Medulla oblongata (tissue), 1 donor: ENCODE results near the gene AQP5.
A peak's percentile ranks its signal among the peaks of the same experiment; 100 is the strongest.

Experiments
- DNase-seq: peaks from one replicate; pipeline ENCODE4 v3.0.0-alpha.2; 2015; ENCODE audit errors: extremely low spot score

The AQP5 gene

DNA sequence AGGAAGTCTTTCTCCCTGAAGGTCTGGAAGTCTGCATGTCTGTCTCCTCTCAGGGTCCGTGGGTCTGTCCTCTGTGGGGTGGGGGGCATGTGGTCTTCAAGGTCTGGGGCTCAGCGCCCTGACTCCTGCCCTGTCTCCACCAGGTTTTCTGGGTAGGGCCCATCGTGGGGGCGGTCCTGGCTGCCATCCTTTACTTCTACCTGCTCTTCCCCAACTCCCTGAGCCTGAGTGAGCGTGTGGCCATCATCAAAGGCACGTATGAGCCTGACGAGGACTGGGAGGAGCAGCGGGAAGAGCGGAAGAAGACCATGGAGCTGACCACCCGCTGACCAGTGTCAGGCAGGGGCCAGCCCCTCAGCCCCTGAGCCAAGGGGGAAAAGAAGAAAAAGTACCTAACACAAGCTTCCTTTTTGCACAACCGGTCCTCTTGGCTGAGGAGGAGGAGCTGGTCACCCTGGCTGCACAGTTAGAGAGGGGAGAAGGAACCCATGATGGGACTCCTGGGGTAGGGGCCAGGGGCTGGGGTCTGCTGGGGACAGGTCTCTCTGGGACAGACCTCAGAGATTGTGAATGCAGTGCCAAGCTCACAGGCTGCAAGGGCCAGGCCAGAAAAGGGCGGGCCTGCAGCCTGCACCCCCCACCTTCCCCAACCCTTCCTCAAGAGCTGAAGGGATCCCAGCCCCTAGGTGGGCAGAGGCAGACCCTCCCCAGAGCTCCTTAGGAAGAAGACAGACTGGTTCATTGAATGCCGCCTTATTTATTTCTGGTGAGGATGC is 3.4 kb downstream of the AQP5 start:
- DNase-seq = no peak

DNA sequence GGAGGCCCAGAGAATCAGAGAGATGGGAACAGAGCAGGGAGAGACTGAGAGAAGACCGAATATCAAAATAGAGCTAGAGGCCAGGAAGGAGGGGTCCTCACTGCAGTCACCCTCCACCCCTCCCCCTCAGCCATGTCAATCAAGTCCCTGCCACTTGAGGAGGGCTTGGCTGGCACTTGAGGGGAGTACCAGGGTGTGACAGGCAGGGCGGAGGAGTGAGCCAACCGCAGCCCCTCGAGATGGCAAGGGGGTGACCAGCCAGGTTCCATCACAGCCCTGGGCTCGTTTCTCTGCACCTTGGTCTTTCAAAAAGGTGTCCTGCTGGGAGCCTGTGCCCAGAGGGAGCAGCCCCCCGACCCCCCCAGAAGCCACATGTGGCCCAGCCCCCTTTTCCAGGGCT is 4.2 kb downstream of the AQP5 start:
- DNase-seq = no peak

DNA sequence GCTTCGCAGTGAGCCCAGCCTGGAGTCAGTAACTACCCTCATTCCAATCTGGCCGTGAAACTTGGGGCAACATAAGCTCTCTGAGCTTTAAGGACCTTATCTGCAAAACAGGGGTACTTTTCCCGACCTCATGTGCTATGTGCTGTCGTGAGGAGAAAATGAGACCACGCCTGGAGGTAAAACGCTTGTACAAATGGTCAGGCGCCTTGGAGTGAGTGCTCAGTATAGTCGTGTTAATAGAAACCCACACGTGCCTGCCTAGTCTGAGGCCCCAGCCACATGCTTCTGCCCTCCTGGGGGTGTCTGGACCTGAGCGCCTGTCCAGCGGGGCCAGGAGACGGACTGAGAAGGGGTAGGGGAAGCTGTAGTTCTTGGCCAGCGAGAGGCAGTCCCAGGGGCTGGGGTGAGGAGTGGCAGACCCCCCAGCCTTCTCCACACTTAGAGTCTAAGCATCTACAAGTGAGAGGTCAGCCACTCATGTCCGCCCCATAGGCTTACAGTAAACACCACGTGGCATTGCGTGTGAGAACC is 4.9 kb downstream of the AQP5 start:
- DNase-seq = no peak

DNA sequence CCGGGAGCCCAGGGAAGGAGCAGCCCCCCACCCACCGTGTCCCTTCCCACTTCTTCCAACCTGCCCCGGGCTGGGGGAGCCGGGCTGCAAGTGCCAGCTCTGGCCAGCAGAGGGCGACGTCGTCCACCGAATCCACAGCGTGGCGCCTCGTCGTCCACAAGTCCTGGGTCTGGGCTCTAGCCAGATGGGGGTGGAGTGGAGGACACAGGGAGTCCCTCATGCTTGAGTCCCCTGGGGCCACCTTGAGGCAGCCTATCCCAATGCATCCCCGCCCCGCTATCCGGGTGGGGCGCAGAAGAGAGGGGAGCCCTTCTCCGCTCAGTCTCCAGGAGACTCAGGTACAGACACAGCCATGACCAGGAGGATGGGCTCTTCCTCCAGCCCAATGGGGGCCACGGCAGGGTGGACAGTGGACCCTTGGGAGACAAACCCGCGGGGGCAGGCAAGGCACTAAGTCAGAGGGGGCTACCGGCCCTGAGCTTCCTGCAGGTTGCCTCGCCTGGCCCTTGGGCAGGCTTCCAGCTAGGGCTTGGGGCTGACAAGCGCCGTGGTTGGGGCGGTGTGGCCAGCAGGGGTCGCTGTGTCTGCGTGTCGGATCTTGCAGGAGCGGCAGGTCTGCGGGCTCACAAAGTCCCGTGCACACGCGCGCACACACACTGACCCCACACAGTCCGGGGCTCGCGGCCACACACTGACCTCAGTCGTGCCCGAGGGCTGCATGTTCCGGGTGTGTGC is 5.5 kb downstream of the AQP5 start:
- peak; percentile 94 for DNase-seq

DNA sequence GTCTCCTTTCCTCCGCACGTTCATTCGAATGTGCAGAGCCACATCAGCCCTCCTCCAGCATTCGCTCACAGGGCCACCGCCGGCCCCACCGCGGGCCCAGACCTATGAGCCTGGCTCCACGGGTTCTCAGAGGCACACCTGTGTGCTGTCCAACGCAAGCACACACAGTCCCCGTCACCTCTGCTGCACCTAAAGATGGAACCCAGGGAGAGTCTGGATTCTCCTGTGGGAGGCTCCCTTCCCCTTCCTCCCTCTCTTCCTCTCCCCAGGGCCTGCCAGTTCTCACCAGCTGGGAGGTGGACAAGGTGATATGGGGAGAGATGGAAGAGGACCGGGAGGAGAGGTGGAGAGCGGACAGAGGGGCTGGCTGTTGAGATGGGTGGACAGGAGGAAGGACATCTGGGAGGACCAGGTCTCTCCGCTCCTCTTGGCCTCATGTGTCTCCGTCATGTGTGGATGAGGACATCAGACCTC is 6.1 kb downstream of the AQP5 start:
- no peak for DNase-seq

DNA sequence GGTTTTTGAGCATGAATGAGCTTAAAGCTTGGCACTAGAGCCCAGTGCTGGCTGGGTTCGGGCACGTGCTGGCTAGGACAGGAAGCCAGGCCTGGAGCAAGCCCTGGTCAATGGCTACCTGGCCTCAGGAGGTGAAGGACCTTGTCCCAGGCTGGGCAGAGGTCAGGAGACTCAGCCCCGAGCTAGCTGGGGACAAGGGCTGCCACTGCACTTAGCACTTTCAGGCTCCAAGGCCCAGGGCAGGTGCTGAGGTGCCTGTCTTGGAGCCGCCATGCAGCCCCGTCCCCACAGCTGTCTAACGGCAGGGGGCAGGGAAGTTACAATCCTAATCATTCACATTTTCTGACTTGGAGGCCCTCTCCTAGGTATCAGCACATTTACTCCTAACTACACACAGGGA is 6.8 kb downstream of the AQP5 start:
- DNase-seq = no peak

DNA sequence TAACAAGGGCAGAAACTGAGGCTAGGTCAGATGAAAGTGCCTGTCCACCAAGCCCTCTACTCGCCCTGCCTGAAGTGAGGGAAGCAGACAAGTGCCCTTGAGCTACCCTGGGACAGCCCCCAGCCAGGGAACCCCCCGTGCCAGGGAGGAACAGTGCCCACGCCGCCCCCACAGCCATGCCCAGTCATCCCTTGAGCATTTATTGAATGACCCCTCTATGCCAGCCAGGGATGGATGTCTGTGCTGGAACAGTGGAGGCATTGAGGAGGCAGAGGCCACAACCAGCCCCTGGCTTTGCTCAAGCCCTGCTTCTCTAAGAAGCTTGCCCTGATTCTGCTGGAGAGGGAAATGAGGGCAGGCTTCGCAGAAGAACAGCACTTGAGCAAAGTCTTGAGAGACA is 7.4 kb downstream of the AQP5 start:
- peak; percentile 87 for DNase-seq

DNA sequence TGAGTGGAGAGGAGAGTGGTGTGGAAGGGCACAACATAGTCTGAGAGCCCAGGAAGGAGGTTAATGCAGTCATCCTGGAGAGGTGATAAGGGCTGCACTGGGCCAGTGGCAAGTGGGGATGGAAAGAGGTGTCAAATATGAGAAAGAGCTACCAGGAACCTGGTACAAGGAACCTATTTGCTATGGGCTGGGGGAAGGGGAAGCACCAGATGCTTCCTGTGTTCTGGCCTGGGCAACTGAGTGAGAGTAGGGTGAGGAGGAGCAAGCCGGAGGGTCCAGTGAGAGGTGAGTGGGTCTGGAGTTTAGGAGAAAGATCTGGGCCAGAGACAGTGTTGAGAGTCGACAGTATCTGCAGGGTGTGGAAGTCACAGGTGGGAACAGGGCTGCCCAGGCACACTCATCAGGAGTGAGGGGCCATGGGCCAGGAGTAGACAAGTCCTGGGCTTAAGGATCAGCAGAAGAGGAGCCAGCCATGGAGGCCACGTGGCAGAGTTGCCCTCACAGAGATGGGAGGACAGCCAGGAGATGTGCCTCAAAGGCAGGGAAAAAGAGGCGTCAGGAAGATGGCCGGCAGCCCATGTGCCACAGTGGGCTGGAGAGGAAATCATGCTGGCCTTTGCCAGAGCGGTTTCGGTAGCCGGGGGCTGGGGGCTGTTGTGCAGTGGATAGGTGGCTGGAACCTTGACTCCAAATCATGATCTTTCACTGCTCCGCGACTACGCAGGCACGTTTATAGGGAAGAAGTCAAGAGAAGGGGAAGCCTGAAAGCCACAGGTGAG is 8.2 kb downstream of the AQP5 start:
- DNase-seq = no peak

DNA sequence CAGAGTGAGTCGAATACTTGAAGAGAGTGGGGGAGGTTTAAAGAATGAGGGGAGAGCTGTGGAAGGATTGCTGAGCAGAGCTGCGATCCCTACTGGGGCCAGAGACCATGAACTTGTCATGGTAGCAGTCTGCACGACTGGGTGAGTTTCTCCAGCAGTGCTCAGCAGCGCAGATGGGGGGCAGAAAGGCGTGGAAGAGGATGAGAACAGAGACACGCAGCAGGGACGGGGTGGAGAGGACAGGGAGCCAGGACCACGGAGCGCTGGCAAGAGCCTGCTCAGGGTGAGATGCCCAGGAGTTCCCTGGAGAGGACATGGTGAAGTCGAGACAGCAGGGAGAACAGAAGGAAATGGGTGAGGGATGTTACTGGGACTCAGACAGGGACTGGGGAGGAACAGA is 9.0 kb downstream of the AQP5 start:
- no peak for DNase-seq

DNA sequence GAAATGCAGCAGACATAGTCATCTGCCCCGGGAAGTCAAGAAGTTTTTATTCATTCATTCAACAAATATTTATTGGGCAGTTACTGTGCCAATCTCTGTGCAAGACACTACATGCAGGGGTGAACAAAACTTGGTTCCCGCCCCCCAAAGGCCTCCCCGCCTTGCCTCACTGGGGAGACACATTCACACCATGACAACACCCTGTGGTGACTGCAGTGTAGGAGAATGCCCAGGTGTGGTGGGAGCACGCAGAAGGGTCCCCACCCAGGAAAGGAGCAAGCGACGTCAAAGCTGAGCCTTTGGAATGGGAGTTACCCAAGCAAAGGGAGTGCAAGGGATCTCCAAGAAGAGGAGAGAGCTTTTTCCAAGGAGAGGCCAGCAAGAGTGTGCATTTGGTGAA is 9.5 kb downstream of the AQP5 start:
- DNase-seq = no peak

DNA sequence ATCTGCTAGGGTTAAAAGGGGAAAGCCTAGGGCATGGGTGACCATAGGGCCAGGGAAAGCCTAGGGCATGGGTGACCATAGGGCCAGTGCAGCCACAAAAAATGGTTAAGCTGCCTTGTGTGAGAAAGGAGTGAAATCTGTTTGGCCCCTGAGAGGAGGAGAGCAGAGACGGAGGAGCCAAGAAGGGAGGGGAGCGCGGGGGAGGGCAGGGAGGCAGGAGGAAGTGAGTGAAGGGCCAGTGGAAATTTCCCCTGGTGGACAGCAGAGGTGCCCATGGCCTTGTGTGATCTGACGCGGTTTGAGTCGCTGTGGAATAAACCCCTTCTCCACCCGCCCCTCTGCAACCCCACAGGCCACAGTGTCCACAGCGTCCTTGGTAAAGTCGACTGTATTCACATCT is 10.5 kb downstream of the AQP5 start:
- no peak for DNase-seq

DNA sequence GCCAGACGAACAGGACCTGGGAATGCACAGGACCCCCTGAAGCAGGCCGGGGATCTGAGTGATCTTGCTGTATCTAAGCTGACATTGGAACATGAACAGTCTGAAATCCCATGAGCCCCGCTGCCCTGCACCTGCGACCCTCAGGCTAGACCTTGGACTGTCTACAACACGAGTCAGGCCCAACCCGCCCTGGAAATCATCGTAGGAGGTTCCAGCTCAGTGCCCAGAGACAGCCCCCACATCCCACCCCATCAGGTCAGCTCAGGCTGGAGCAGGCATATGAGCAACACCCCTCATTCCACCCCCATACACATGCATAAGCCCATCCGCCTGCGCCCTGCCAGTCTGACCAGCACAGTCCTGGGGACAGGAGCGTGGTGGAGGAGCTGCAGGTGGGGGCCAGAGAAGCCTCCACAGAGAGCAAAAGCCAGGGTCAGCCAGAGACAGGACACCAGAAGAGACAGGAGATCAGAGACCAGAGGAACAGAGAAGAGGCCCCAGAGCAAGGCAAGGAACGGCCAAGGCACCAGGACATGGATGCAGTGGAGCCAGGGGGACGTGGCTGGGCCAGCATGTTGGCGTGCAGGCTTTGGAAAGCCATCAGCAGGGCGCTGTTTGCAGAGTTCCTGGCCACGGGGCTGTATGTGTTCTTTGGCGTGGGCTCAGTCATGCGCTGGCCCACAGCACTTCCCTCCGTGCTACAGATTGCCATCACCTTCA is 11.1 kb downstream of the AQP5 start, which contains the start of gene AQP6:
TSS of gene AQP6 (plus strand) at position 307 of the 720 bp plus-strand sequence. CDS start at position 534, 227 bp downstream.
- no peak for DNase-seq

DNA sequence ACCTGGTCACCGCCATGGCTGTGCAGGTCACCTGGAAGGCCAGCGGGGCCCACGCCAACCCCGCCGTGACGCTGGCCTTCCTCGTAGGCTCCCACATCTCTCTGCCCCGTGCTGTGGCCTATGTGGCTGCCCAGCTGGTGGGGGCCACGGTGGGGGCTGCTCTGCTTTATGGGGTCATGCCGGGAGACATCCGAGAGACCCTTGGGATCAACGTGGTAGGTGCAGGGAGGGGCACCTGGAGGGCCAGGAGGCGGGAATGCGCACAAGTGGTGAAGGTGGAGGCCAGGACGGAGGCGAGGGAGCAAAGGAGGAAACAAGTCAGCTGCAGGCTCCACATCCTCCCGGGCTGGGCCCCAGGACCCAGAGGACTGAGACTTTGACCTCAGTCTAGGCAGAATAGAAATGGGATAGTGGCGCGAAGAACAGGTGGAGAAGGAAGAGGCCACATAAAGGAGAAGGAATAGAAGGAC is 11.7 kb downstream of the AQP5 start:
- DNase-seq = no peak

DNA sequence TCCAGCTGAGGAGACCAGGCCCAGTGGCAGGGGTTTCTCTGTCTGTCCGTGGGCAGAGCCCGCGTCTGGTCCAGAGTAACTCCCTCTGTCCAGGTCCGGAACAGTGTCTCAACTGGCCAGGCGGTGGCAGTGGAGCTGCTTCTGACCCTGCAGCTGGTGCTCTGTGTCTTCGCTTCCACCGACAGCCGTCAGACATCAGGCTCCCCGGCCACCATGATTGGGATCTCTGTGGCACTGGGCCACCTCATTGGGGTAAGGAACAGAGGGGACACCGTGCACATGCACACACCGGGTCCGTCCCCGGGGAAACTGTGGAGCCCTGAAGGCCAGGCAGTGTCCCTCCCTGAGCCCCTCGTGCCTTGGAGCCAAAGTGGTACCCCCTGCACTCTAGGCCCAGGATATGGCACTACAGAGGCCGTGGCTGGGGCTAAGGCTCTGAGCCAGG is 12.6 kb downstream of the AQP5 start:
- DNase-seq = peak; percentile 93

DNA sequence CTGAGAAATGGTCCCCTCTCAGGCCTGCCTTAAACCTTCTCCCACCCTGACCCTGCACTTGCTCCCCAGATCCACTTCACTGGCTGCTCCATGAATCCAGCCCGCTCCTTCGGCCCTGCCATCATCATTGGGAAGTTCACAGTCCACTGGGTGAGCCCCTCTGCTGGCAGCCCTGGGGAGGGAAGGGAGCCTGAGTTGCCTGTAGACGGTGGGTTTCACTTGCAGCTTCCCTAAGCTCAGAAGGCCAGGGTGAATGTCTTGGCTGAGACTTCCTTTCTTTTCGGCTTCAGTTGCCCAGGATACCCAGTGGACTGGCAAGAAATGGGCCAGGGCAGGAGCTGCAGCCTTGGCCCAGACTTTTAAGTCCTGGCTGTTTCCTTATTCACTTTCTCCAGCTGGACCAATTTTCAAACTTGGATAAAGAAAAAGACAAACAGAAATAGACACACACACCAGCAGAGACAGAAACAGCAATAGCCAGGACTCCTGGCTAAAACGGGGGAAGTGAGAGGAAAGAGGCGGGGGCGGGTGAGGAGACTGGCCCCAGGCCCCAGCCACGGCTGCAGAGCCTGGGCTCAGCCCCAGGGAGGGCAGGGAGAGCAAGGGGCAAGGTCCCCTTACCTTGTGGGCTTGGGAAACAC is 13.1 kb downstream of the AQP5 start:
- peak; percentile 82 for DNase-seq

DNA sequence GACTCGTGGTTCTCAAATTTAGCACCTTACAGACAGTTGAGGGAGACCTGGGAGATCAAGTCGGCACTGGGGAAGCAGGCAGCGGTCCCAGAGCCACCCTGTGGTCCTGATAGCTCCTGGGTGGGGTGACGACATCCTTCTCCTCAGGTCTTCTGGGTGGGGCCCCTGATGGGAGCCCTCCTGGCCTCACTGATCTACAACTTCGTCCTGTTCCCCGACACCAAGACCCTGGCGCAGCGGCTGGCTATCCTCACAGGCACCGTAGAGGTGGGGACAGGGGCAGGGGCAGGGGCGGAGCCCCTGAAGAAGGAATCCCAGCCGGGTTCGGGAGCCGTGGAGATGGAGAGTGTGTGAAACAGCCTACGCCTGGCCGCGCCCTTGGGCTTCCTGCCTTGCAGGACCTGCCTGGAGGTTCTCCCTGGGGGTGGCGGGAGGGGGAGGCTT is 13.7 kb downstream of the AQP5 start:
- no peak for DNase-seq

DNA sequence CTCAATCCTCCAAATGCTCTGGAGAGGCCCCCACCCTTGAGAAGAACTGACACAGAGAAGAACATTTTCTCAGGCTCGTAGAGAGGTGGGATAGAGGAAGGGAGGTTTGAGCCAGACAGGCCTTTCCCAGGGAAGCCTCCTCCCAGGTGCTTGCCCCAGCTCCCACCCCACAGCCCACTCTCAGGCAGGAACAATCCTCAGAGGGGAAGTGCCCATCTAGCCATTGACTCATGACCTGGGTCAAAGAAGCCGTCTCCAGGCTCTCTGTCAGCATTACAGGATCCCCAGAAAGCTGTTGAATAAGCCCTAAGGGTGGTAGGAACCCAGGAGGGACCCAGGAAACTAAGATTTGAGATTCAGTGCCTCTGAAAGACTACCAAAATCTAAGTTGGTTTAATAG is 14.9 kb downstream of the AQP5 start:
- DNase-seq = no peak

DNA sequence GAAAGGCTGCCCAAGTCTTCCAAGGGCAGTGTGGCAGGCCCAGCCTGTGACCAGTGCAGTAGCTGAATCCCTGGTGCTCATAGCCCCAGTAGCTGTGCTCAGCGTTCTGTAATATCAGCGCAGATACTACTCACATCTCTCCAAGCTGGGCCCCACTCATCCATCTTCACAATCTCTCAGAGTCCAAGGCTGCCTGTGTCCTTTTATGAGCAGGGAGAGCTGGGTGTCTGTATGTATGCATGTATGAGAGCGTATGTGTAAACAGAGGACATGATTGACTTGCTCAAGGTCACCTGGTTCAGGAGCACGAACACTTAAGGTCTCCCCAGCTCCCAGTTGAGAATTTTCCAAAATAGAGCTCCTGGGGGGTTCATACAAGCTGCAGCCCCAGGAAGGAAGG is 16.5 kb downstream of the AQP5 start:
- DNase-seq = no peak

DNA sequence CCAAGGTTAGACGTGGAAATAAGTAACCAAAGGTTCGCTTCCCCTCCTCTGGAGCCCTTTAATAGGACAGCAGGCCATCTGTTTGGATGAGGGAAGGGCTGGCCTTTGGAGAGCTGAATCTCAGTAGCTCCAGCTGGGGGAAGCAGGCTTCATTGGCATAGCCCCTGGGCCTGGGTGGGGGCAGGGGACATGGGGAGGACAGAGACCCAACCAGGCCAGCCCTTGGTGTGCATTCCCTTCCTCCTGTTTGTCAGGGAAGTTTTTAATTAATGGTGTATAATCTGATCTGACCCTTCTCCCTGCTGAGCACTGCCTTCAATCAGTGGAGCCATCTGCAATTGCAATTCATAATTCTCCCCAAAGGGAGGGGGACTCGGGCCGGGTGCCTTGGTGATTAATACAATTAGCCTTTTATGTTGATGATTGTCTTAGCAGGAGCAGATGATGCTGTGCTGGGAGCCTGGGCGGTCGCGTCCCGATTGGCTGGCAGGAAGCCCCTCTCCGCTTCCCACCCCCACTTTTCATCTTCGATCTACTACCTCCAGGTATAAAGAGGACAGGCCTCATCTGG is 17.4 kb downstream of the AQP5 start:
- DNase-seq = peak; percentile 64

DNA sequence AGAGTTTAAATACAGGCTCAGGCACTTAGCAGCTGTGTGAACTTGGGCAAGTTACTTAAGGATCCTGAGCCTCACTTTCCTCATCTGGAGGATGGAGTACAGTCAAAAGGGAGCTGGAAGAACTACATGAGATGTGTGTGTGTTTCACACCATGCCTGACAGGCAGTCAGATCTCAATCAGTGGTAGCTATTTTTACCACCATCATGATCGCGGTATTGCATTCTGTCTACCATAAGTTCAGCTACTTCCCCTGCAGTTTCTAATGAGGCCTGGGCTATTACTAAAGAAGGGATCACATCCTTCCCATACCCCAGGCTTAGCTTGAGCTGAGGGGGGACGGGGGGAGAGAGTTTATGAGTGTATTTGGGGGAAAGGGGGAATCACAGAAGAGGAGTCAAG is 18.1 kb downstream of the AQP5 start:
- DNase-seq = no peak
